ENCODE data around the gene UMODL1. TPM values are rescaled to one million over a fixed set of nuclear protein-coding genes. Genes with fewer than 3 reads are reported as not detected.
A peak's percentile ranks its signal among the peaks of the same experiment; 100 is the strongest.

The UMODL1 gene
- total and polyA plus RNA-seq, 2 donors (not counting 1 experiment from before 2014, with no cell fraction given): not detected

- H2AFZ ChIP-seq (ENCODE audit: low read length): no peak overlapping the region
- no peak for TF ChIP-seq EZH2 (IDR thresholded peaks at IDR 0.05; ENCODE audit: low read length, missing control alignments)
- TF ChIP-seq CTCF (conservative IDR thresholded peaks at IDR 0.05 in 1 of 2, IDR thresholded peaks at IDR 0.05 in 1 of 2; ENCODE audit: low read depth in 1 of 2, low read length in 2 of 2): no peak
- H3K4me1 ChIP-seq (ENCODE audit: control insufficient read depth, extremely low read depth, insufficient read depth, low read length): no peaks in the 10 kb centered on the region
- no peak overlapping the region for H3K9ac ChIP-seq (ENCODE audit: insufficient read depth, low read length)
- H3K4me3 ChIP-seq (replicated peaks in 1 of 4; ENCODE audit: control extremely low read depth in 1 of 4, insufficient read depth in 1 of 4, low read depth in 3 of 4, low read length in 4 of 4): no peak overlapping the region
- no peaks in the 10 kb centered on the region for H4K20me1 ChIP-seq (ENCODE audit: control insufficient read depth, extremely low read depth, insufficient read depth, low read length)
- H3K9me3 ChIP-seq (ENCODE audit: control insufficient read depth, insufficient read depth, low read depth, low read length): no peaks in the 10 kb centered on the region
- H3K4me2 ChIP-seq (ENCODE audit: extremely low read depth, insufficient read depth, low read length): no peak overlapping the region
- H3K27ac ChIP-seq (ENCODE audit: insufficient read depth, low read length): no peak overlapping the region
- DNase-seq (ENCODE audit: low read depth in 2 of 2): peak in 1 of 2 donors; percentile 37
- no peaks in the 10 kb centered on the region for H3K36me3 ChIP-seq (ENCODE audit: control insufficient read depth, insufficient read depth, low read length)
- H3K79me2 ChIP-seq (ENCODE audit: control insufficient read depth, insufficient read depth, low read length): no peaks in the 10 kb centered on the region
- H3K27me3 ChIP-seq (ENCODE audit: control insufficient read depth, insufficient read depth, low read length): peaks cover 4% of the 10 kb centered on the region
Observed at GRCh38 chr21:42081138-42081537, 10.0 kb downstream of the UMODL1 start.

- Histone ChIP-seq H3K27ac (ENCODE audit: insufficient read depth, low read length) (no peak overlapping the region), H3K4me3 (replicated peaks in 1 of 4; ENCODE audit: control extremely low read depth in 1 of 4, insufficient read depth in 1 of 4, low read depth in 3 of 4, low read length in 4 of 4) (no peak overlapping the region), H4K20me1 (ENCODE audit: control insufficient read depth, extremely low read depth, insufficient read depth, low read length) (no peaks in the 10 kb centered on the region), H2AFZ (ENCODE audit: low read length) (no peak overlapping the region), H3K9me3 (ENCODE audit: control insufficient read depth, insufficient read depth, low read depth, low read length) (no peaks in the 10 kb centered on the region), H3K36me3 (ENCODE audit: control insufficient read depth, insufficient read depth, low read length) (no peaks in the 10 kb centered on the region), H3K4me2 (ENCODE audit: extremely low read depth, insufficient read depth, low read length) (no peak overlapping the region), H3K27me3 (ENCODE audit: control insufficient read depth, insufficient read depth, low read length) (peaks cover 4% of the 10 kb centered on the region), H3K9ac (ENCODE audit: insufficient read depth, low read length) (no peak overlapping the region), H3K79me2 (ENCODE audit: control insufficient read depth, insufficient read depth, low read length) (no peaks in the 10 kb centered on the region), H3K4me1 (ENCODE audit: control insufficient read depth, extremely low read depth, insufficient read depth, low read length) (no peaks in the 10 kb centered on the region)
- TF ChIP-seq EZH2 (IDR thresholded peaks at IDR 0.05; ENCODE audit: low read length, missing control alignments): no peak
- no peak for TF ChIP-seq CTCF (conservative IDR thresholded peaks at IDR 0.05 in 1 of 2, IDR thresholded peaks at IDR 0.05 in 1 of 2; ENCODE audit: low read depth in 1 of 2, low read length in 2 of 2)
- DNase-seq (ENCODE audit: low read depth in 2 of 2): peak in 1 of 2 donors; percentile 90
Observed at GRCh38 chr21:42081931-42082381, 10.8 kb downstream of the UMODL1 start.

- Histone ChIP-seq H3K27me3 (ENCODE audit: control insufficient read depth, insufficient read depth, low read length) (peaks cover 4% of the 10 kb centered on the region), H4K20me1 (ENCODE audit: control insufficient read depth, extremely low read depth, insufficient read depth, low read length) (no peaks in the 10 kb centered on the region), H3K4me3 (replicated peaks in 1 of 4; ENCODE audit: control extremely low read depth in 1 of 4, insufficient read depth in 1 of 4, low read depth in 3 of 4, low read length in 4 of 4) (no peak overlapping the region), H3K27ac (ENCODE audit: insufficient read depth, low read length) (no peak overlapping the region), H3K9me3 (ENCODE audit: control insufficient read depth, insufficient read depth, low read depth, low read length) (no peaks in the 10 kb centered on the region), H3K79me2 (ENCODE audit: control insufficient read depth, insufficient read depth, low read length) (no peaks in the 10 kb centered on the region), H3K36me3 (ENCODE audit: control insufficient read depth, insufficient read depth, low read length) (no peaks in the 10 kb centered on the region), H2AFZ (ENCODE audit: low read length) (no peak overlapping the region), H3K9ac (ENCODE audit: insufficient read depth, low read length) (no peak overlapping the region), H3K4me1 (ENCODE audit: control insufficient read depth, extremely low read depth, insufficient read depth, low read length) (no peaks in the 10 kb centered on the region), H3K4me2 (ENCODE audit: extremely low read depth, insufficient read depth, low read length) (no peak overlapping the region)
- no peak for TF ChIP-seq EZH2 (IDR thresholded peaks at IDR 0.05; ENCODE audit: low read length, missing control alignments)
- TF ChIP-seq CTCF (conservative IDR thresholded peaks at IDR 0.05 in 1 of 2, IDR thresholded peaks at IDR 0.05 in 1 of 2; ENCODE audit: low read depth in 1 of 2, low read length in 2 of 2): no peak
- no peak for DNase-seq (ENCODE audit: low read depth in 2 of 2)
Observed at GRCh38 chr21:42082501-42083360, 11.6 kb downstream of the UMODL1 start.

Measured in fibroblast of lung (primary cell).